Urinary bladder (tissue), 2 donors: ENCODE data around the gene ODAD2. TPM values are rescaled to one million over a fixed set of nuclear protein-coding genes. Genes with fewer than 3 reads are reported as not detected.

Experiments
- polyA plus RNA-seq: library from polyadenylated mRNA; stranded (reverse); fragments of 200-250 nt; gene quantifications from one replicate; pipeline ENCODE4 v1.2.3, GENCODE V29; 2013
- small RNA-seq: library from RNA; depleted of rRNA; stranded (forward); fragments of <200 nt; gene quantifications from one replicate; pipeline ENCODE3, GENCODE V24; 2014
- total RNA-seq: library from RNA; depleted of rRNA; stranded (reverse); fragments of >200 nt; gene quantifications from one replicate; pipeline ENCODE4 v1.2.3, GENCODE V29; 2014
- donor health status: healthy.

The ODAD2 gene
- total and polyA plus RNA-seq, 2 donors: 1.6 to 2.7 TPM

Small RNA genes within 50 kb of the gene (small RNA-seq; reads per million reads assigned to genes)
- not detected for gene MRPS21P5
- not detected for gene RN7SKP132
